ENCODE data around the gene RAB1B.

The RAB1B gene

DNA sequence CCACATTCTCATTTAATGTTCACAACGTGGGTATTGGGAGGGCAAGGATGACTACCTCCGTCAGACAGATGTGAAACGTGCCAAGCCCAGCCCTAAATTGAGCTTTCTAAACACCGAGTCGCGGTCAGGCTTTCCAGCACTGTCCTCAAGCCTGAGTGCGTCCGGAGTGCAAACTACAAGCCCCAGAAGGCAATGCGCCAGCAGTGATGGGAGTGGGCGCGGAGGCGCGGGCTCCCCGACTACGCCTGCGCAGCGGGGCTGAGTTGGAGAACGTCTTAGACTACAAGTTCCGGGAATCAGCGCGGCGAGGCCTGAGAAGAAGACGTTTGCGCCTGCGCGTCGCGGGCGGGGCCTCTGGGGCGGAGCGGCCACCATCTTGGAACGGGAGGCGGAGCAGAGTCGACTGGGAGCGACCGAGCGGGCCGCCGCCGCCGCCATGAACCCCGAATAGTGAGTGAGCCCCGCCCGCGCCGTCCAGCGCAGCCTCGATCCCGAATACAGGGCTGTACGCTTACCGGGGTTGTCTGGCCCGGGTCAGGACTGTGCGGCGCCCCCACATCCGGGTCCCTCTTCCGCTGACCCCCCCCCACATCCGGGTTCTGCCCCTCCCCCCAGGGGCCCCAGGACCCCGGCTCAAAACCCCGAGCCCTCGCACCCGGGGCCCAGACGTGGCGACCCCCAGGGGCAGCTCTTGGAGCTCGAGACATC lies at the start of gene RAB1B:
TSS of gene RAB1B (plus strand) at position 396 of the 708 bp plus-strand sequence. CDS start at position 437, 41 bp downstream.
- DNase-seq: peak; percentile 96 to 97

DNA sequence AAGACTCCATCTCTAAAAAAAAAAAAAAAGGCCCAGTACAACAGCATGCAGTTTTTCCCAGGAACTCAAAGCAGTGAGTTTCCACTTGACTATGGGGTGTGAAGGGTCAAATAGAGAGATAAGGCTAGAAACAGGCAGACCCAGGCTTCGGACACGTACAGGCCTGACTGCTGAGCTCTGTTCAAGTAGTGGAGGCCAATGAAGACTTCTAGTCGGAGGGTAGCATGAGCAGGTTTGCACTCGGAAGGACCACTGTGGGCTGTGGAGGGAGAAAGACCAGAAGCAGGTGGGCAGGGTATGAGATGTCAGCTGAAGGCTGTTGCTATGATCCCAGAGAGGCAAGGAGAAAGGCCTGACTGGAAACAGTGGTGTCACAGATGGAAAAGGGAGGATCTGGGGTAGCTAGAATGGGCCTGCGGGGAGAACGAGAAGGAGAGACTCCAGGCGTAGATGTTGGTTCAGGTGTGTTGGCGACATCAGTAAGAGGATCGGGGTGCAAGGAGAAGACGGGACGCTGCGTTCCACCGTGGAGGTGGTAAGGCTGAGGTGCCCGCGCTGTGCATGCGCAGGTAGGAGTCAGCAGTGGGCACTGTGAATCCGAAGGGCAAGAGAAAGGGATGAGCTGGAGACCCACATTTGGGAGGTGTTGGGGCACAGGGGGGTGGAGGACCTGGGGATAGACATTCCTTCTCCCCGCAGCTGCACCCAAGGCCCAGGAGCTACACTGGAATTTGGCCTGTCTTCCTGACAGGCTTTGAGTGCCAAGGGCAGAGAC lies 49.4 kb upstream of the RAB1B start:
- DNase-seq: no peak

DNA sequence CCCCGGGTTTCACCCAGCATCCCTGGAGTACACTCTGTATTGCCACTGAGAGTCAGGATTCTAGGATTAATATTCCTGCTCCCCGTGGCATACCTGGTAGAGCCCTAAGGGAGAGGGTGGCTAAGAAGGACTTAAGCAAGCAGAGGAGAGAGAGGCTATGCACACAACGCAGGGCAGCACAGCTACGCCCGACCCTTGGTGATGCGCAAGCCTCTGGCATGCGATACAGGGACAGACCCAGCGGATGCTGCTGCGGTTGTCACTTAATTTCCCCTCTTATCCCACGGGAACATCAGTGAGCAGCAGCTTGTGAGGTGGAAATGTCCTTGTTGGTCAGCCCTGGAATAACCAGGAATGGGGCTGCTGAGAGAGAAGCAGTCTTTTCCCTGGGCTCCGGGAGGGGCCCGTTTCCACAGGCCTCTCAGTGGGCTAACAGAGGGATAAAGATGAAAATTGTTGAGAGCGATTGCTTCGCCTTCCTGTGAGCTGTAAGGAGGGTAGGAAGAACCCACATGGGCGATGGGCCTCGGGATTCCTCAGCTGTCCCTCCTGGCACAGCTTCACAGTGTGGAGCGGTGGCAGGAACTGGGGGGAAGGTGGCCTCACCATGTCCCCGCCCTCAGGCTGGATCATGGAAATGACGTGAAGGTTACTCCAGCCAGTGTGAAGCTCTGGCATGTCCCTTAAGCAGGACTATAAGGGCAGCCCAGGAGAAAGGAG lies 48.4 kb upstream of the RAB1B start:
- DNase-seq: no peak

DNA sequence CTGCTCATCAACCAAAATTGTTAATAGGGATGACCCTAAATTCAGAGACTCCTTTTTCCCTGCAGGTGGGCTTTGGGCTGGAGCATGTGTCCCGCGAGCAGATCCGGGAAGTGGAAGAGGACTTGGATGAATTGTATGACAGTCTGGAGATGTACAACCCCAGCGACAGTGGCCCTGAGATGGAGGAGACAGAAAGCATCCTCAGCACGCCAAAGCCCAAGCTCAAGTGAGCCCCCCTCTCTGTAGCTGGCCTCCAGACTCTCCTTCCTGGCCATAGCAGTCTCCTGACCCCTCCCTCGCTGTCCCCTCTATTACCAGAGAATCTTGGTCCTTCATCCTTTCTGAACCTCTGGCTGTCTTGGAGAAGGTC lies 47.9 kb upstream of the RAB1B start:
- DNase-seq: no peak

DNA sequence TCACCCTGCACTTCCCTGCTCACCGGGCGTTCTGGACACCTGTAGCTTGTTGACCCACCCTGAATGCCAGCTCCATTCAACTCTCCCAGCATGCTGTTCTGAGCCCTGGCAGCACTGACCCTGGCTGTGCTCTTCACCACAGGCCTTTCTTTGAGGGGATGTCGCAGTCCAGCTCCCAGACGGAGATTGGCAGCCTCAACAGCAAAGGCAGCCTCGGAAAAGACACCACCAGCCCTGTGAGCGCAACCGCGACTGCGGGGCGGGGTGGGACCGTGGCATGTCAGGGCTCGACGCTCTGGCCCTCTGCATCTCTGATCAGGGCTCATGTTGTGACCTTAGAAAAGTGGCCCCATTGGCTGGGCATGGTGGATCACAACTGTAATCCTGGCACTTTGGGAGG lies 47.4 kb upstream of the RAB1B start:
- DNase-seq: no peak

DNA sequence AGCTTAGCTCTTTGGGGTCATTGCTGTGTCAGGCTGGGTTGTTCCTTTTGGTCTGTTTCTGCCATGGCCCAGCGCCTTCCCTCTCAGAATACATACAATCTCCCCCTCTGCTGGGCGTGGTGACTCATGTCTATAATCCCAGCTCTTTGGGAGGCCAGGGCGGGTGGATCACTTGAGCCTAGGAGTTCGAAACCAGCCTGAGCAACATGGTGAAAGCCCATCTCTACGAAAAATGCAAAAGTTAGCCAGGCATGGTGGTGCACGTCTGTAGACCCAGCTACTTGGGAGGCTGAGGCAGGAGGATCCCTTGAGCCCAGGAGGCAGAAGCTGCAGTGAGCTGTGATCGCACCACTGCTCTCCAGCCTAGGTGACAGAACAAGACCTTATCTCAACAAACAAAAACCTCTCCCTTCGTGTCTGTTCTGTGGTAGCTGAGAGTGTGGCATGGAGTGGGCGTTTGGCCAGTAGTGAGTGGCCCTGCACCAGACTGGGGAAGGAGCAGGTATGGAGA lies 46.7 kb upstream of the RAB1B start:
- no peak for DNase-seq

DNA sequence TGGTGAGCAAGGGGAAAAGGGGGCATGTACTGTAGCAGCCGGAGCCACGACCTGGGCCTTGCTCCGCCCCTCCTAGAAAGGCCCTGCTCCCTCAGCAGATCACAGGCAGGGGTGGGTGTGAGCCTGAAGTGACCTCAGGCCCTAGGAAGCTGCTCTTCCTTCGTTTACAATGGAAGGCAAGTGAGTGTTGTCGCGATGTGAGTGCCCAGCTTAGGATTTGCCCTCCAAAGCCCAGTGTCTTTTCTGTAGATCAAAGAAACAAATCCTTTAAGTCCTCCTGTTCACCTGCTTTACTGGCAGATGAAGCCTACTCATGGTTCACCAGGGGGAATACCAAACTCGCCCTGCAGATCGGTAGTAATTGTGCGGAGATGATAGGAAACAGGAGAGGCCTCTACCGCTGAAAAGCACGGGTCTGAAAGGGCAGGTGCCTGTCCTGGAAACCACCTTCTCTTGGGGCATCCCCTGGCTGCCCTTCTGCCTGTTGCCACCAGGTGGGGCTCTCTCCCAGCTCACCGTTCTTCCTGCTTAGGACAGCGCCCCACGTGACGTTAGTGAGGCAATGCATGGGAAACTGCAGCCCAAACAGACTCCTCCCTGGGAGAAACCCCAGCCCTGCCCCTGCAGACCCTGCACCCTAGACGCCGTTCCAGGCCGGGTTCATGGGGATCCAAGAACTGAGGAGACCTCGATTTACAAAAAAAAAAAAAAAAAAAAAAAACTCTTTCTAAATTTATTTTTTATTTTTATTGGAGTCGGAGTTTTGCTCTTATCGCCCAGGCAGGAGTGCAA lies 45.9 kb upstream of the RAB1B start:
- DNase-seq: peak; percentile 81 to 86

DNA sequence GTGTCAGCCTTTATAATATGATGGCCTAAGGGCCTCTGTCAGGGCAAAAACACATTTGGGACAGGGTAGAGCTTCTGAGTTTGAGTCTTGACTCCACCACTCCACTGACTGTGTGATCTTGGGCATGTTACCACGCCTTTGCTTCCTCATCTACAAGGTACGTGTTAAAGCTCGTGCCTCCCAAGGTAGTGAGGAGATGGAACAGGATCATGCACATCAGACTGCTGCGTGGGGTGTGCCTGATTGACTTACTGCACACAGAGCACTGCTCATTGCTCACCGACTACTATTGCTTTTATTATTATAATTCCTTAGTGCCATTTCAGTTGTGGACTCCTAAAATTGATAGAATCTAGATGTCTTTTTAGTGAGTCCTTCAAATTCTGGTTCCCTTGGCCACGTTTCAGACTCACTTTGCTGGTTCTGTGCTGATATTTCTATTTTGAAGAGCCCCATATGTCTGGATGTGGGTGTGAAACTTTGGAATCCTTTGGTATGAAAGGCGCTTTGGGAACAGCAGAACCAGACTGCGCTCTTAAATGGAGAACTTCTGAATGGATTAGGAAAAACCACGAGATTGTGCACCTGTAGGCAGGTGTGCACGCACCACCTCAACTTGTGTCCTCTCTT lies 44.1 kb upstream of the RAB1B start:
- DNase-seq: no peak

DNA sequence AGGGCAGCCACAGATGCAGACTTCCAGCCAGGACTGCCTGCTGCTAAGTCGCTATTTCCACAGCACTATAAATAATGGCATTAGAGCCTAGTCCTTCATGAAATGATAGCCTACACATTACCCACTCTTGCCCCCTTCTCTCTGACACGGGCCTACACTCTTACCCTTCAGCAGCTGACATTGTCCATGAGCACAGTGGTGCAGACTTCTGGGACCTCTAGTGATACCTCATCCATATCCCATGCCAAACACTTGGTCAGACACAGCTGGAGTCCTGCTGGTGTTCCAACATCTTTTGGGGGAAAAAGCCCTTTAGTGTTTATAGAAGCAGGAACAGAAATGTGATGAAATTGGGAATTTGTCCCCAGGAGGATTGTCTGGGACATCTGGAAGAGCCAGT lies 43.4 kb upstream of the RAB1B start:
- DNase-seq: no peak

DNA sequence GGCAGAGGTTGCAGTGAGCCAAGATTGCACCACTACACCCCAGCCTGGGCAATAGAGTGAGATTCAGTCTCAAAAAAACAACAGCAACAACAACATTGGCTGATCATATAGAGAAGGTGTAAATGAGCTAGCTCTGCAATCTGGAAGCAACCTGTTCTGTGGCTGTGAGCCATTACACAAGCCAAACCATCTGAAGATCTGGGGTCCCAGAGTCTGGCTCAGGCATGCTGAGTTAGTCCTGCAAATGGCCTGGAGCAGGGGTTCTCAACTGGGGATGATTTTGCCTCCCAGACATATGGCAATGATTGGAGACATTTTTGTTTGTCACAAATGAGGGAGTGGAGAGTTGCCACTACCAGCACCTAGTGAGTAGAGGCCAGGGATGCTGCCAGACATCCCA lies 42.3 kb upstream of the RAB1B start:
- DNase-seq: no peak

DNA sequence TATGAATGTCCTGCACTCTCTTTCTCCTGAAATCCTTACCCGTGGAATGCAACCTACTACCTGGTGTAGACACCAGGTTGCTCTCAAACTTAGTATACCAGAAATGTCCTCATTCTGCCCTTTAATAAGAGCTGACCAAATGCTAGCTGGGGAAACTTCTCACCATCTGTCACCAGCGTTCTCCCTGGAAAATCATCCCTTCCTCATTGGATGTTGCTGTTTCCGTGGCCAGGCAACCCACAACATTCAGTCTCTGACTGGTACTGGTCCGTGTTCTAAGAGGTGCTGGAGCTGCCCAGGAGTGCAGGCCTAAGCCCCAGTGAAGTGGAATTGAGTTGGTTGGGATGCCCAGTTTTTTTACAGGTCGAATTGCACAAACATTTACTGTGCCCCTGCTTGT lies 40.7 kb upstream of the RAB1B start:
- DNase-seq: no peak

DNA sequence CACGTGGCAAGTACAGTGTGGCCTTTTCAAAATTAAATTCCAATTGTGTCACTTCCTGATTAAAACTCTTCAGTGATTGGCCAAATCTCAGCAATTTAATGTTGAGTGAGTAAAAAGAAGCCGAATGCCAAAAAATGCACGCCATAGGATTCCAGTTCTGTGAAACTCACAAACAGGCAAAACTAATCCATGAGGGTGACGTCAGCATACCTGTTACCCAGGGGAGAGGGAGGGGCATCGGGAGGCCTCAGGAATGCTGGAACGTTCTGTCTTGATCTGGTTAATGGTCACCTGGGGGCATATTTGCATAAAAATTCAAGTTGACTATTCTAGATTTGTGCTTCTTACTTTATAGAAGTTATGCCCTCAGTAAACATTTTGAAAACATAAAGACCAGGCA lies 39.9 kb upstream of the RAB1B start:
- DNase-seq: no peak

DNA sequence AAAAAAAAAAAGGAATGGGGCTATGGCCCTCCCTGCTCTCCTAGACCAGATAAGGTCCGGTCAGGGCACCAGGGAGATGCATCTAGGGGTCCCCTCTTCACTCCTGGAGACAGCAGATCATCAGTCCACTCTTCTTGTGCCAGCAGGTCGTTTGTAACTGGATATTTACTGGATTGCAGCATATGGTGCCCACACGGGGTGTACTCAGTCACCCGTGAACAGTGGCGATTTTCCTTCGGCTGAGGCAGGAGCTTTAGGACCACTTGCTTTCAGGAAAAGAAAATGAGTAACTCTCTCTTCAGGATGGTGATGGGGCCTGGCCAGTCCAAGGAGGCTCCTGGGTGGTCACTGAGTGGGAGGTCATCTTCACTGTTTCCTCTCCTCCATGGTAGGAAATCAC lies 38.3 kb upstream of the RAB1B start:
- DNase-seq: no peak

DNA sequence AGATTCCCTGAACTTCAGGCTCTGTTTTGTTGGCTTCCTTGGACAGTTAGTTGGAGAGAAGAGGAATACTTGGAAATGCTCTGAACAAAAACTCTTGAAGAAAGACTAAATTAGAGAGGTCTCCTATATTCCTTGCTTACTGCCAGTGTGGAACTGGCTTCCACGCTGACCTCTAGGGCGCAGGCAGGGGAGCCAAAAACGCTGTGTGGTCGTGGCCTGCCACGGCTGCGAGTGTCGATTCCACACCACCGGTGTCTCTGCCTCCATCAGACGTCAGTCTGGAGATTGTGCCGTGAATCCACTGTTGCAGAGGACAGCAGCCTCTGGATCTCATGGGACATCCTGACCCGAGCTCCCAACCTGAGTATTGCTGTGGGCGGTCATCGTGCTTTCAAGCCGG lies 37.5 kb upstream of the RAB1B start:
- no peak for DNase-seq

DNA sequence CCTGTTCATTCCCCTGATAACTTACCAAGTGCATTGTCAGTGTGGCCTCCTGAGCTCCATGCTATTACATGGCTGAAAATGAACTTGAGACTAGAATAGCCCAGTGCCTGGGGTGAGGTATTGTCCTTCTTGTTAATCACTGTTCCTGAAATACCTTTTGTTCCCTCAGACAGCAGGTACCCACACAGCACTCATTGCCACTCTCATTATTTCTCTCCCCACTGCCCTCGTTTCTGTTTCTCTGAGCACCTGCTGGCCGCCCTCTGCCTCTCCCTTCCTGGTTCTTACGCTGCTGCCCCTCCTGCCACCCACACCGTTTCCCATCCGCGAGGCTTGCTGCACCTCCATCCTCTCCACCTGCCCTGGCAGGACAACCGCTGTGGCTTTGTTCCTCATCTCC lies 36.9 kb upstream of the RAB1B start:
- no peak for DNase-seq

DNA sequence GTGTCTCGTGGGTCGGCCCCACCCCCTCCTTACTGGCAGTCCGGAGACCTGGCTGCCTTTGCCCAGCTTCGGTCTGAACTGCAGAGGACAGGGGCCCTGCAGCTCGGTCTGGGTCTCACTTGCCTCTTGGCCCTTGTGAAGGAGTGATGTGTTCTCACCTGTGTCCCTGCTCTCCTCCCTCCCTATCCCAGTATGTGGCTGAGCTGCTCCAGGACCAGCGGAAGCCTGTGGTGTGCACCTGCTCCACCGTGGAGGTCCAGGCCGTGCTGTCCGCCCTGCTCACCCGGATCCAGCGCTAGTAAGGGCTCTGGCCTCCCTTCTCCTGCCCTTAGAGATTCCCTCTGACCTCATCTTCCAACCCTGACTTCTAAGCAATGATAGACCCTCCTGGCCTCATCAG lies 35.7 kb upstream of the RAB1B start:
- DNase-seq: no peak

DNA sequence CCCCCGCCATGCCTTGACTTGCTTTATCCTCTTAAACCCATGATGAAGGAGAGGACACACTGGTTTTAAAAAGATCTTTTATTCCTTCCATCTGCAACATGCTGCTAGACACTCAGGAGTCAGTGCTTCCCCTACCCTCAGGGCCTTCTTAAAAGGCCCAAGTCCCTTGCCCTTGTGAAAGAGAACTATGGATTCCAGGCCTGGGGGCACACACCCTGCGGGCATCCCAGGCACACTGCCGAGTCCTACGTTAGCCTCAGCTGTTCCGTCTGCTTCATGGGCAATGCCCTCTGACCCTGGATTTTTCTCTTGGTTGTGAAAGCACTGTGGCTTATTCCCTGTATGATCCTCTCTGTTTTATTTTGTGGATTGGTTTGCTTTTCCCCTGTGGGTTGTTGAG lies 35.1 kb upstream of the RAB1B start:
- no peak for DNase-seq

DNA sequence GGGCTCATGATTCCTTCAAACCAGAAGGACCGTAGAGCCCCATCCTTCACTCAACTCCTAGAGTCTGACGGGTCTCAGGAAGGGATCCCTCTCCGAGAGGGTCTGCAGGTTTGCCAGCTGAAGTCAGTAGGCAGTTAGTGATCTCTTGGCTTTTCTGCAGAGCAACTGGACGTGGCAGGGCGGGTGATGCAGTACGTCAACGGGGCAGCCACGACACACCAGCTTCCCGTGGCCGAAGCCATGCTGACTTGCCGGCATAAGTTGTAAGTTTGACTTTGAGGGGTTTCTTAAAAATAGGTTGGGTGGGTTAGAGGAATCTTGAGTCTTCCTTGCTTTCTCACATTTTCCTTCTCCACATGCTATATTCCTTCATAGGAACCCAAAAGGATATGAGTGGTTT lies 33.3 kb upstream of the RAB1B start:
- no peak for DNase-seq

DNA sequence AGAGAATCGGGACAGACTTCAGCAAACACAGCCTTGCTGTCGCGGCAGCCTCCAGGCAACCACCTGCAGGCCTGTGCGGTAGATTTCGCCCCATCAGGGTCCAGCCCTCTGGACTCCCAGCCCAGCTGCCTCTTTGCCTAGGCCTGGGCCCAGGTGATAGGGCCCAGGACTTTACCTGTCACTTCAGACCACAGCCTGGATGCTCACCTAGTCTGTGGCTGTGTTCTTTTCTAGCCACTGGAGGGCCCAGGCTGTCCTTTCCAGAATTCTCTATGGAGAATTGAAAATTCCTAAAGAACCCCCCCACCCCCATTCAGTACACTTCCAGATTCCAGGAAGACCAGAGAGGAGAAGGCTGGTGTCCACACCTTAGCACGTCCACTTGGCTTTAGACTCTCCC lies 30.6 kb upstream of the RAB1B start:
- no peak for DNase-seq

DNA sequence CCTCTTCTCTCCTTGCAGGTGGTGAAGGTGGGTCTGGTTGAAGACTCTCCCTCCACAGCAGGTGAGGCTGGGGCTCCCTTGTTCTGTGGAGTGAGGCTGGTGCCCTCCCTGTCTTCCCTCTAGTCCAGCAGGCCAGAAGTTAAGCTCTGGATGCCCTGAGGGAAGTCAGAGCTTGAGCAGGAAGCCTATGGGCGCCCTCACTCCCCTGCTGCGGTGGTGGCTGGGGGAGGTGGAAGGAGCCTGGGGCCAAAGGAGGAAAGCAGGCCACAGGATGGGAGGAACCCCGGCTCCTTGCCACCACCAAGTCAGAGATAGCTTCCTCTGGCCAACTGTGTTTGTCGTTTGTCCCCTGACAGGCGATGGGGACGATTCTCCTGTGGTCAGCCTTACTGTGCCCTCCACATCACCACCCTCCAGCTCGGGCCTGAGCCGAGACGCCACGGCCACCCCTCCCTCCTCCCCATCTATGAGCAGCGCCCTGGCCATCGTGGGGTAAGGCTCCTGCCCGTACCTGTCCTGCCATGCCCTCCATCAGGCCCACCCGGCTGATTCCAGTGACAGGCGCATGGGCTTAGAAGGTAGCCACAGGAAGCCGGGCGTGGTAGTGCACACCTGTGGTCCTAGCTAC lies 29.5 kb upstream of the RAB1B start:
- DNase-seq: no peak

DNA sequence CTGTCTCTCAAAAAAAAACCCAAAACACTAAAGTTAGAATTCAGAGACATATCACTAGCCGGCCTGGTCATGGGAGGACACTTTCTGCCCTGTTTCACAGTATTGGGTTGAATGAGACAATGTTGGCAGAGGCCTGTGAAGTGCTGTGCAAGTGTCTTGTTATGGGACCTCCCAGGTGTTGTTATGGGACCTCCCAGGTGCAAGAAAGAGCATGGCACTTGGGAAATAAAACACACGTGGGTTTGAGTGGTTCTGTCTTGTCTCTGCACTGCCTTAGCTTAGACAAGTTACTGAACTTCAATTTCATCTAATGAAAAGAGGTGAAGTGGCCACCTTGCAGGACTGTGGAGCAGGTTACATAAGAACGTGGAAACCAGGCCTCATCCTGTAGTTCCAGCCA lies 28.9 kb upstream of the RAB1B start:
- no peak for DNase-seq

All from SW 1271 (cell line).